HG03521 (cell line): ENCODE results near the gene C1orf232.

Experiments used
- ATAC-seq: cut with Tn5 transposase; IDR thresholded peaks from one replicate; pipeline ENCODE4 v1.9.1; 2021; ENCODE audit warnings: mild to moderate bottlenecking, moderate library complexity; ENCODE audit not compliant: unreplicated experiment

The C1orf232 gene

DNA sequence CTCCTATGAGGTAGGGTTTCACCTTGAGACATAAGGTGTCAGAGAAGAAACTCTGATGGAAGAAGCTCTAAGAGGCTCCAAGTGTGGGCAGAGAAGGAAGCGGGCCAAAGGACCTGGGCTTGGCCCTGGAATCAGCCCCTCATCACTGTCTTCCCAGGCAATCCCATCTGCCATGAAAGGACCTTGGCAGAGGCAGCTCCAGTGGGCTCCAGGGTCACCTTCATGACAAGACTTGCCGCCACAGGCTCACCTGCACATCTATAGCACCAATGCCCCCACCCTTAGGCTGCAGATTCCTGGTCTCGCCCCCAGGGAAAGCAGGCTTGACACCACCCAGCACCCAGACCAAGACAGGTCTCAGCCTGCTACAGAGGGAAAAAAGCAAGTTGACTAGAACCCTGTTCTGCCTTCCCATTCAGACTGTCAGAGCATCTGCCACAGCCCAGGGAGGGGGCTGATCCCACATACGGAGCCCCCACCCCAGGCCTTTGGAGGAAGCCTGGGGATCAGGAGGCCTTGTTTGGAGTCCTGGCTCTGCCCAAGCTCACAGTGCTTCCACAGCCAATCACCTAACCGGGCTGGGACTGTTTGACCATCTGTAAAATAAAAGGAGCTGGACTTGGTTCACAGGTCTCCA is 10.4 kb downstream of the C1orf232 start:
- ATAC-seq, result no peak

DNA sequence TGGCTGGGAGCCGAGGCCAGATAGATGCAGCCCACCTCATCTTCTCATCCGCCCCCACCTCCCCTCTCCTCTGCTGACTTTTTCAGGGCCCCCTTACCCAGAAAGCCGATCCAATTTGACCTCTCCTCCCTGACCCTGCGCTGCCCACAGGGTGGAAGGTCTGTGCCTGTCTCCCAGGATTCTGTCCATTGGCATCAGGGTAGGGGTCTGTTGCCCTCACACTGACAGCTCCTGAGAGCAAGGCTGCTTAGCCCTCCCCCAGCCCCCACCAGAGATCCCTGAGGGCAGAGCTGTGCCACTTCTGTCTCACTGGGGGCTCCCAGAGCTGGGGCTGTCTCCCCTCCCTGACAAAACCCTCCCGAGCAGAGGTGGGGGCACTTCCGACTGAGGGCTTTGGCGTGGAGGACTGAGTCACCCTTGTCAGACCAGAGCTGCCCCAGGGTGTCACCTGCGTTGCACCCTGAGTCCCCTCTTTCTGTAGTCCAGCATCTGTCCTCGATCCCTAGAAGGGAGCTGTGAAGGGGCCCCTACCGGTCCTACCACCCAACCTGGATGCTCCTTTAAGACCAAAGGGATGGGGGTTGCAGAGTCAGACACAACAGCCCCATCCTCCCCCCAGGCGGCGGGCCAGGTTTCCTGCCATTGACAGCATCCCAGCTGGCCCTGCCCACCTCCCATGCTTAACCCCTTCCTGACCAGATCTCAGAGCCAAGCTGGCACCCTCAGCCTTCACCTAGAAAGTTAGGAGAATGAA is 12.3 kb downstream of the C1orf232 start:
- no peak for ATAC-seq

- ATAC-seq, result no peak
Measured at GRCh38 chr1:26155370-26156284, 13.1 kb downstream of the C1orf232 start.

- no peak for ATAC-seq
Measured at GRCh38 chr1:26154750-26155149, 14.0 kb downstream of the C1orf232 start.

DNA sequence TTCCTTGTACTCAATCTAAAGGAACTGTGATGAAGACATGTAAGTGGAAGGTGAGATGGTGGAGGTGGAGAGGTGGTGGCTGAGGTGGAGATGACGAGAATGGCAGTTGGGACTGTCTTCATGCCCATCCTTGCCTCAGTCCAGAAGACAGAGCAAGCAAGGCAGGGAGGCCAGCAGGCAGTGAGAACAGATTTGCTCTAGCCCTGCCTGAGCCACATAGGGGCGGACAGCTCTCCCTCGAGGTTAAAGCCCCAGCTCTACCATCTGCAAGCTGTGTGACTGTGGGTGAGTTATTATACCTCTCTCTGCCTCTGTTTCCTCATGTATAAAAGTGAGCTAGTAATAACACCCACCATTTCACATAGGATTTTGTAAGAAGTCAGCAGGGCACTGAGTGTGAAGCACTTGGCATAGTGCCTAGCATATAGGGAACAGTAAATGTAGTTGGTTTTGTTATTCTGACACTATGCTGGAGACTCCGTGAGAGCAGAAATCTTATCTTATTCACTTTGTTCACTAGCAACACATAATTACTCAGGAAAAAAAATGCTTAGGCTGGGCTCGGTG is 14.7 kb downstream of the C1orf232 start:
- ATAC-seq, result no peak

DNA sequence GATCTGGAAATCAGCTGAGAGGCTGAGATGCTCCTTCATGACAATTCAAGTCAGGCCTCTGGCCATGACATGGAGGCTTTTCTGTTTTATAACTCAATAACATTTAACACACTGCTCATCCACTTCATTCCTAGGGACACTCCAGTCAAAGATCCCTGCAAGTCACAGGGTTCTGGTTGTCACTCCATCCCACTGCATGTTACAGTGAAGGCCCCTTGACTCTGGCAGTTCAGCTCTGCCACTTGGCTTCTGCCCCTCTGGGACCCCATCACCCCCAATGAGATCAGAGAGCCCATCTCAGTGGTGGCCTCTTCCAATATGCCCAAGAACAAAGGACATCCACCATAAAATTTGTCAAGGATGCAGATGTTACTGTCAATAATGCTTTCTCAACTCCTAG is 19.9 kb downstream of the C1orf232 start:
- no peak for ATAC-seq

- no peak for ATAC-seq
Measured at GRCh38 chr1:26145960-26146294, 22.8 kb downstream of the C1orf232 start.

DNA sequence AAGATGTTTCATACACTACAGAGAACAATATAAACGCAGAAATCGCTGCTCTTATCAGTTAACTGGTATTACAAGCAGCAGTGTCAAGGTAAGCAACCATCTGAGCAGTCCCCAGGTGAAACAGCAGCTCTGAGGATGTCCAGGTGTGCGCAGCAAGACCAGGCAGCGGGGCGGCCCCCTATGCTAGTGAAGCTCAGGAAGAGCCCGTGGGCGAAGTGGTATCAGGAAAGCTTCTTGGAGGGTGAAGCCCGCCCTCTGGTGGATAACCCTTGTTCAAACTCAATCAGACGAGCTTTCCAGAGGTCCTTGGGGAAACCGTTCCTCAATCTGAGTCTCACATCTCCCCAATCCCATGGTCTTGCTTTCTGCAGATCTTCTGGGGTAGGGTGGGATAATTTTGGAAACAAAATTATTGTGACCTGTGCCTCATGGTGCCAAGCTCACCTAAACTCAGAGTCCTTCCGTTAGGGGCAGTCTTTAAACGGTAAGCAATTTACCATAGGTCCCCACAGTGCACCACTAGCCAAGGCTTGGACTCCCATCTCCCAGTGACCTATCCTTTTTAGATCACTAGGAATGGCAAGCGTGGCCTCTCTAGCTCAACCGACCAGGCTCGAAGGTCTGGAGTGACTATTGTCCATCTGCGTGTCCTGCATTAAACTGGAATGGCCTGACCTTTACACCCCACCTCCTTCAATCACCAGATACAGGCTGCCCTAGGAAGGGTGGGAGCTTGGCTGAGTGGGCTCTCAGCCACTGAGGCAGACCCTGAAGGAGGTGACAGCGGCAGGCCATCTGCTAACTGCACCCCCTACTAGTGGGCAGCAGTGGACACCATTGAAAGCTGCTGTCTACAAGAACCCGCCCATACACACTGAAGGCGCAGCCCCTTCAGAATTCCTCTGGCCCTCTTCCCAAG is 23.5 kb downstream of the C1orf232 start:
- ATAC-seq, result no peak

DNA sequence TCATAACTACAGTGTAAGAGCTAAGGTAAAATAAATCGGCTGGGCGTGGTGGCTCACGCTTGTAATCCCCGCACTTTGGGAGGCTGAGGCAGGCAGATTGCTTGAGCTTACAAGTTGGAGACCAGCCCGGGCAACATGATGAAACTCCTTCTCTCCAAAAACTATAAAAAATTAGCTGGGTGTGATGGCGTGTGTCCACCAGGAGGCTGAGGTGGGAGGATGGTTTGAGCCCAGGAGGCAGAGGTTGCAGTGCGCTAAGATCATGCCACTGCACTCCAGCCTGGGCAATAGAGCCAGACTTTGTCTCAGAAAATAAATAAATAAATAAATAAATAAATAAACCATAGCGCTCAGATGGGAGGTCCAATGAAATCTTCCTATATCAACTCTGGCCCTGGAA is 26.6 kb downstream of the C1orf232 start:
- ATAC-seq, result no peak

GRCh38 chr1:26138974-26139558 is 29.7 kb downstream of the C1orf232 start:
- ATAC-seq, result no peak

DNA sequence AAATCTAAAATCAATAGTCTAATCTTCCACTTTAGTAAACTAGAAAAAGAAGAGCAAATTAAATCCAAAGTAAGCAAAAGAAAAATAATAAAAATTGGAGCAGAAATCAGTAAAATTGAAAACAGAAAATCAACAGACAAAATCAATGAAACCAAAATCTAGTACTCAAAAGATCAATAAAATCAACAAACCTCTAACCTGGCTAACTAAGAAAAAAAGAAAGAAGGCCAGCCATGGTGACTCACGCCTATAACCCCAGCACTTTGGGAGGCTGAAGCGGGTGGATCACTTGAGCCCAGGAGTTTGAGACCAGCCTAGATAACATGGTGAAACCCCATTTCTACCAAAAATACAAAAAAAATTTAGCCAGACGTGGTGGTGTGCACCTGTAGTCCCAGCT is 34.3 kb downstream of the C1orf232 start:
- no peak for ATAC-seq

DNA sequence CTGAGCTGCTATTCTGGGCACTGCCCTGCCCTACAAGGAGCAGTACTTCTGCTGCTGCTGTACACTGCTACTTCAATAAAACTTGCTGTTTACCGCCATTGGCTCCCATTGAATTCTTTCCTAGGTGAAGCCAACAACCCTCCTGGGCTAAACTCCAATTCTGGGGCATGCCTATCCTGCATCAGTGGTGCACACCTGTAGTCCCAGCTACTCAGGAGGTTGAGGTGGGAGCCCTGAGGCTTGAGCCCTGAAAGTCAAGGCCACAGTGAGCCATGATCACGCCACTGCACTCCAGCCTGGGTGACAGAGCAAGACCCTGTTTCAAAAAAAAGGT is 36.0 kb downstream of the C1orf232 start:
- no peak for ATAC-seq

- ATAC-seq, result no peak
Measured at GRCh38 chr1:26132128-26132833, 36.5 kb downstream of the C1orf232 start.

DNA sequence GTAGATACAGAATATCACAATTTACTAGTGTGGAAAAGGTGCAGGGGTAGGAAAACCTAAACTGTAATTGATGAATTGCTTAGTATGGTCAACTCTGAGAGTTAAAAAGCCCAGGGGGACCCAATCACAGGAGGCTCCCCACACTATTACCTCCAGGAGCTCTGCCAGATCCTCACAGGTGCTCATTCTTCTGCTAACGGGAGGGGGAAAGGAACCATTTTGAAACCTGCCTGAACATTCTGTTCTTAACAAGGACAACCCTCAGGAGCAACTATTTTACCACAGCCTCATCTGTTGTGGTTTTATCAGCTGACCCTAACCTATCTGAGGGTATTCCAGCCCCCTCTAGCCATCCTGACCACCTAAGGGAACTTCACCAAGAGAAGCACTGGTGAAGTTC is 38.1 kb downstream of the C1orf232 start:
- no peak for ATAC-seq

GRCh38 chr1:26129778-26130177 is 39.0 kb downstream of the C1orf232 start:
- no peak for ATAC-seq

- no peak for ATAC-seq
Measured at GRCh38 chr1:26127235-26128163, 41.3 kb downstream of the C1orf232 start.

DNA sequence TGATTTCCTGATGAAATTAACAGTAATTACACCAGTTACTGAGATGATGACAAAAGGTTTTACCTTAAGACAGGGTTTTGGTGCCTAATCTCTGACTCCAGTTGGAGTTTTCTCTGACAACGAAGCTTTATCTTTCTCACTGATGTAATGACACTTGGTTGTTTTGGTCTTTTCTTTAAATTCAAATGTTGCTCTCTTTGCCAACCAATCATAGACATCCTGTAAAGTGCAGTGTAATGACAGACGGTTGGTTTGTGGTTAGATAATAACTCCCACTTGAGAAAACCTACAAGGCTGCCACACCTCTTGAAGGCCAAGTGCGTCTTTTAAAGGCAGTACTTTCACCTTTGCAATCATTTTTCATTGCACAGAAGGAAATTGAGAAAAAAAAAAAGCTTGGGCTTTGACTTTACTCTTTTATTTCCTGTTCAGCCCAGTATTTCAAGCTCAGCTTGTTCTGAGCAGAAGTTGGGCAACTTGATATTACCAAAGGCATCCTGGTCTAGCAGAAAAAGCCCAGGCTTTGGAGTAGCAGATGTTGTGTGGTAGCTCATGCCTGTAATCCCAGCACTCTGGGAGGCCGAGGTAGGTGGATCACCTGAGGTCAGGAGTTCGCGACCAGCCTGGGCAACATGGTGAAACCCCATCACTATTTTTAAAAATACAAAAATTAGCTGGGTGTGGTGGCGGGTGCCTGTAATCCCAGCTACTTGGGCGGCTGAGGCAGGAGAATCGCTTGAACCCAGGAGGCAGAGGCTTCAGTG is 42.3 kb downstream of the C1orf232 start:
- ATAC-seq, result peak; percentile 86

DNA sequence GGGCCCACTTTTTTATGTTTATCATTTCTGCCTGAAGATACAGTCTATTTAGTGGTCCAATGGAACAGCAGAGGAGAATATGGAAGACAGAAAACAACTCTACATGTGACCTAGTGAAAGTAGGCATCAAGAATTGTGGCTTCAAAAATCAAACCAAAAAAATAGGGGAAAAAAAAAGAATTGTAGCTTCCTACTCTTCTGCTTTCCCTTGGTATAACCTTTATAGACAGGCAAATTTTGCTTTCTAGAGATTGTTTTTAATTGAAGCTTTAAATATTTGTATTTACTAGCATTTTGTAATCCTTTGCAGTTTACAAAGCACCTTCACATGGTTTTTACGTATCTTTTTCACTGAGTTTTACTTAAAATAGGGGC is 42.8 kb downstream of the C1orf232 start:
- no peak for ATAC-seq
